Upper lobe of left lung (tissue), 4 donors: ENCODE results near the gene ABLIM2.

Experiments used
- EP300 ChIP-seq, 4 donors: sonication (generic); formaldehyde crosslinking; IDR thresholded peaks; one replicate each; pipeline ENCODE4 v1.5.1; 2017; ENCODE audit warnings: antibody characterized with exemption in 4 of 4, control low read depth in 2 of 4
- POLR2A ChIP-seq, 4 donors: fragments of 450-650 bp; IDR thresholded peaks; one replicate each; pipeline ENCODE4 v1.5.1; 2016 to 2017; ENCODE audit warnings: antibody characterized with exemption in 4 of 4, mild to moderate bottlenecking in 2 of 4
- POLR2AphosphoS5 ChIP-seq, 2 donors: sonication (generic); formaldehyde crosslinking; IDR thresholded peaks; one replicate each; pipeline ENCODE4 v1.5.1; 2017; ENCODE audit warnings: antibody characterized with exemption in 2 of 2
- TF ChIP-seq, protein P1 (sequence below), 6 experiments: fragments of 450-650 bp in 4 of 6; fragments of 200-600 bp in 2 of 6; sonication (generic) in 2 of 6; IDR thresholded peaks; one replicate each; pipeline ENCODE4 v1.5.1; 2016 to 2019; ENCODE audit warnings: antibody characterized with exemption in 6 of 6

DNA sequence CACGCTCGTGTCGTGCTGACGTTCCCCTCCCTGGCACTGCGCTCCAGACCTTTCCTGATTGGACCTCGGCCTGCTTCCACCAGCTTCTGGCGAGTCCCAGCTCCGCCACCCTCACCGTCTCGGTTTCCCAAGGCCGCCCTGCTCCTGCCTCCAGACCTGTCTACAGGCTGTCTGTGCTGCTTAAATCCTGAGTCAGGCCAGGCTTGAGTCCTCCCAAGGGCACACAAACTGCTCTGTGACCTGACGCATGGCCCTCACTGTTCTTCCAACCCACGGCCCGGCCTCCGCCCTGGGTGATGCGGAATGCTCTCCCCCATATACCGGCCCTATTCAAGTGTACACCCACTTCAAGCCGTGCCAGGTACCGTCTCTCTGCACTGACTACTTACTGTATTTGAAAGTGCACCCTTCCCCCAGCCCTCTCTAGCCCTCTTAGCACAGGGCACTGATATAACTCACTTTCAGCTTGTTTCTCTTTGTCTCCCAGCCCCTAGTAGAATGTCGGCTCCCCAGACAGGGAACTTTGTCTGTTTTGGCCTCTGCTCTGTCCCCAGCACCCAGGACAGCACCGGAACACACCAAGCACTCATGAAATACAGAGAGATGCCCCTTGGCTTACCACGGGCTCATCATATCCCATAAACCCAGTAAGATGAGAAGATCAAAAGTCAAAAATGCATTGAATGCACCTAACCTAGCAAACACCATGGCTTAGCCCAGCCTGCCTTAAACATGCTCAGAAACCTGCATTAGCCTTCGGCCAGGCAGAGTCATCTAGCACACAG lies 155.9 kb downstream of the ABLIM2 start:
- TF ChIP-seq, protein P1, sequence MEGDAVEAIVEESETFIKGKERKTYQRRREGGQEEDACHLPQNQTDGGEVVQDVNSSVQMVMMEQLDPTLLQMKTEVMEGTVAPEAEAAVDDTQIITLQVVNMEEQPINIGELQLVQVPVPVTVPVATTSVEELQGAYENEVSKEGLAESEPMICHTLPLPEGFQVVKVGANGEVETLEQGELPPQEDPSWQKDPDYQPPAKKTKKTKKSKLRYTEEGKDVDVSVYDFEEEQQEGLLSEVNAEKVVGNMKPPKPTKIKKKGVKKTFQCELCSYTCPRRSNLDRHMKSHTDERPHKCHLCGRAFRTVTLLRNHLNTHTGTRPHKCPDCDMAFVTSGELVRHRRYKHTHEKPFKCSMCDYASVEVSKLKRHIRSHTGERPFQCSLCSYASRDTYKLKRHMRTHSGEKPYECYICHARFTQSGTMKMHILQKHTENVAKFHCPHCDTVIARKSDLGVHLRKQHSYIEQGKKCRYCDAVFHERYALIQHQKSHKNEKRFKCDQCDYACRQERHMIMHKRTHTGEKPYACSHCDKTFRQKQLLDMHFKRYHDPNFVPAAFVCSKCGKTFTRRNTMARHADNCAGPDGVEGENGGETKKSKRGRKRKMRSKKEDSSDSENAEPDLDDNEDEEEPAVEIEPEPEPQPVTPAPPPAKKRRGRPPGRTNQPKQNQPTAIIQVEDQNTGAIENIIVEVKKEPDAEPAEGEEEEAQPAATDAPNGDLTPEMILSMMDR (IDR thresholded peaks at IDR 0.05): no peak
- no peak for TF ChIP-seq POLR2A (IDR thresholded peaks at IDR 0.05)
- no peak for TF ChIP-seq EP300 (IDR thresholded peaks at IDR 0.05)
- no peak for TF ChIP-seq POLR2AphosphoS5 (IDR thresholded peaks at IDR 0.05)
